Spleen (tissue), 7 donors: ENCODE results near the gene METTL8.

ENCODE experiments used
- POLR2A ChIP-seq, 3 donors: fragments of 450-650 bp; IDR thresholded peaks; one replicate each; pipeline ENCODE4 v1.5.1; 2017; ENCODE audit warnings: antibody characterized with exemption in 3 of 3, mild to moderate bottlenecking in 1 of 3
- POLR2AphosphoS5 ChIP-seq, 3 donors: sonication (generic); formaldehyde crosslinking; IDR thresholded peaks; one replicate each; pipeline ENCODE4 v1.5.1; 2017; ENCODE audit warnings: antibody characterized with exemption in 3 of 3
- TF ChIP-seq, protein P1 (sequence below), 11 experiments: fragments of 200-600 bp in 7 of 11; fragments of 450-650 bp in 4 of 11; sonication (generic) in 4 of 11; IDR thresholded peaks in 8 of 11; conservative IDR thresholded peaks in 3 of 11; 1 replicate in 7 of 11; 2 replicates in 4 of 11; pipeline versions ENCODE4 v1.4.0 to v1.8.0; 2016 to 2021; ENCODE audit warnings: antibody characterized with exemption in 11 of 11, inconsistent platforms in 4 of 11, mild to moderate bottlenecking in 1 of 11
- donor health status: DM: no; HTN: no; CAD: no; lungs with moderate emphysema.
- donor health status: DM: no; HTN: no; CAD: no.
- donor health status: DM: no; HTN: no; CAD: no.

DNA sequence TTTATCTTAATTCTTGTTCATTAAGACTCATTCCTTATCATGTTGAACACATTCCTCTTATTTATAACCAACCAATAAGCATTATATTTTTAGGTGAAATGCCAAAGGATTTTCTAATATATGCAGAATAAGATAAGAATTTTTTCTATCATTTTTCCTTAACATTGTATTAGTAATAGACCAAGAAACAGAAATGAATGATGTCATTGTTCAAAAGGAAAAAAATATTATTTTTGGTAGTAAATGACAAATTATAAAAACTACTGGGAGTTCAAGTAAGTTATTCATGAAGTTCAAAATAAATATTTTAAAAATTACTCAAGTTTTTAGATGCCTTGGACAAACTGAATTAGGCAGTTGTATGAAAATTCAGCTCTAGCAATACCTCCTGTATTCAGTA, 25.7 kb upstream of the METTL8 start:
- TF ChIP-seq, protein P1, sequence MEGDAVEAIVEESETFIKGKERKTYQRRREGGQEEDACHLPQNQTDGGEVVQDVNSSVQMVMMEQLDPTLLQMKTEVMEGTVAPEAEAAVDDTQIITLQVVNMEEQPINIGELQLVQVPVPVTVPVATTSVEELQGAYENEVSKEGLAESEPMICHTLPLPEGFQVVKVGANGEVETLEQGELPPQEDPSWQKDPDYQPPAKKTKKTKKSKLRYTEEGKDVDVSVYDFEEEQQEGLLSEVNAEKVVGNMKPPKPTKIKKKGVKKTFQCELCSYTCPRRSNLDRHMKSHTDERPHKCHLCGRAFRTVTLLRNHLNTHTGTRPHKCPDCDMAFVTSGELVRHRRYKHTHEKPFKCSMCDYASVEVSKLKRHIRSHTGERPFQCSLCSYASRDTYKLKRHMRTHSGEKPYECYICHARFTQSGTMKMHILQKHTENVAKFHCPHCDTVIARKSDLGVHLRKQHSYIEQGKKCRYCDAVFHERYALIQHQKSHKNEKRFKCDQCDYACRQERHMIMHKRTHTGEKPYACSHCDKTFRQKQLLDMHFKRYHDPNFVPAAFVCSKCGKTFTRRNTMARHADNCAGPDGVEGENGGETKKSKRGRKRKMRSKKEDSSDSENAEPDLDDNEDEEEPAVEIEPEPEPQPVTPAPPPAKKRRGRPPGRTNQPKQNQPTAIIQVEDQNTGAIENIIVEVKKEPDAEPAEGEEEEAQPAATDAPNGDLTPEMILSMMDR (IDR thresholded peaks at IDR 0.05 in 8 of 11, conservative IDR thresholded peaks at IDR 0.05 in 3 of 11): no peak
- TF ChIP-seq POLR2A (IDR thresholded peaks at IDR 0.05) (no peak), POLR2AphosphoS5 (IDR thresholded peaks at IDR 0.05) (no peak)
